ENCODE data around the gene ACOX2. TPM values are rescaled to one million over a fixed set of nuclear protein-coding genes. Genes with fewer than 3 reads are reported as not detected.

Gene ACOX2
- total and polyA plus RNA-seq, 10 of the 15 experiments (the other 5 are each of a cell fraction or from before 2014, with no cell fraction given): 0.72 TPM; not detected in 9

- in situ Hi-C loops (cut with MboI): no loop called here
- POLR2A ChIA-PET: no interaction called here
- intact Hi-C loops (cut with micrococcal nuclease; ENCODE audit: unreplicated experiment): no loop called here
Measured at GRCh38 chr3:58556001-58556400, 19.0 kb upstream of the ACOX2 start.

More at GRCh38 chr3:58556001-58556400, 19.0 kb upstream of the ACOX2 start:
- H3K79me2 ChIP-seq (ENCODE audit: control insufficient read depth, insufficient read depth, low read length): no peaks in the 10 kb centered on the region
- no peak overlapping the region for H2AFZ ChIP-seq (ENCODE audit: control insufficient read depth, low read depth, low read length)
- H3K4me1 ChIP-seq (ENCODE audit: control insufficient read depth, insufficient read depth, low read length): no peaks in the 10 kb centered on the region
- CTCF ChIA-PET: interaction anchor here (4.1 kb wide), 1 partner anchor 13 kb away, joined by 32 read pairs; no protein-coding TSS in a partner anchor
- no peaks in the 10 kb centered on the region for H3K36me3 ChIP-seq (ENCODE audit: control insufficient read depth in 2 of 2, insufficient read depth in 2 of 2, low read length in 1 of 2)
- ATAC-seq (no peak), DNase-seq (ENCODE audit: low read depth, low spot score) (no peak), FAIRE-seq (no peak)
- H3K9ac ChIP-seq (ENCODE audit: control insufficient read depth, insufficient read depth, low read length): no peak overlapping the region
- SMC1A ChIA-PET (ENCODE audit: uncharacterized antibody, unreplicated experiment): interaction anchor here (1.4 kb wide), 1 partner anchor 22 kb away, joined by 3 read pairs; no protein-coding TSS in a partner anchor
- no TSS peak for BruUV-seq (replicated peaks)
- no peaks in the 10 kb centered on the region for H4K20me1 ChIP-seq (ENCODE audit: control insufficient read depth, insufficient read depth)
- no peak overlapping the region for H3K4me2 ChIP-seq (ENCODE audit: control insufficient read depth, insufficient read depth)
- 29% methylated on average over 5 of the region's 5 CpGs for WGBS (ENCODE audit: insufficient coverage, insufficient replicate concordance, low lambda C conversion rate, missing lambda C conversion rate)
- TF ChIP-seq ZNF687 (IDR thresholded peaks at IDR 0.05) (no peak), E2F4 (IDR thresholded peaks at IDR 0.05; ENCODE audit: low read depth, low read length) (no peak), GABPA (IDR thresholded peaks at IDR 0.05; ENCODE audit: low read depth) (no peak), SUPT20H (IDR thresholded peaks at IDR 0.05; ENCODE audit: borderline replicate concordance, control insufficient read depth, low read depth, low read length) (no peak), SMC3 (IDR thresholded peaks at IDR 0.05; ENCODE audit: borderline replicate concordance, low read length) (no peak), NR2F1 (conservative IDR thresholded peaks at IDR 0.05) (no peak), KAT2A (conservative IDR thresholded peaks at IDR 0.05; ENCODE audit: control insufficient read depth, low read depth, low read length) (no peak), ZNF274 (IDR thresholded peaks at IDR 0.05; ENCODE audit: insufficient read depth, insufficient read length) (no peak)
- H3K27me3 ChIP-seq (replicated peaks in 1 of 2; ENCODE audit: control insufficient read depth in 2 of 2, insufficient read depth in 2 of 2, low read length in 1 of 2): 0 out of 4 replicates have a peak, but pooled peaks cover 0 to 3% of the 10 kb centered on the region in 2 experiments
- no peak overlapping the region for H3K4me3 ChIP-seq
- RAD21 ChIA-PET (ENCODE audit: unreplicated experiment): no interaction called here
- H3K27ac ChIP-seq (ENCODE audit: control insufficient read depth, insufficient read depth): no peak overlapping the region
- no peaks in the 10 kb centered on the region for H3K9me3 ChIP-seq (replicated peaks; ENCODE audit: control insufficient read depth, insufficient read depth, low read length)
